Transverse colon (tissue), 4 donors: ENCODE data around the gene CDSN.
"Not testable (repeated sequence)": the region's sequence is repeated elsewhere in the genome, so short reads cannot be mapped to it uniquely, and the experiment has no call there.

ENCODE experiments used
- CTCF ChIP-seq, 5 experiments: fragments of 200-600 bp in 3 of 5; fragments of 450-650 bp in 2 of 5; sonication (generic) in 3 of 5; IDR thresholded peaks; 1 replicate in 2 of 5; 2 replicates in 3 of 5; pipeline ENCODE4 v1.5.1; 2016 to 2017; ENCODE audit warnings: antibody characterized with exemption in 5 of 5, inconsistent platforms in 3 of 5, mild to moderate bottlenecking in 2 of 5, moderate library complexity in 1 of 5
- POLR2A ChIP-seq: fragments of 450-650 bp; IDR thresholded peaks from one replicate; pipeline ENCODE4 v1.6.1; 2016; ENCODE audit warnings: antibody characterized with exemption, mild to moderate bottlenecking, moderate library complexity
- POLR2AphosphoS5 ChIP-seq, 3 donors: sonication (generic); formaldehyde crosslinking; IDR thresholded peaks; one replicate each; pipeline ENCODE4 v1.6.1; 2016; ENCODE audit warnings: antibody characterized with exemption in 3 of 3

GRCh38 chr6:31165064-31165832, 45.0 kb upstream of the CDSN start:
- TF ChIP-seq CTCF (IDR thresholded peaks at IDR 0.05); POLR2AphosphoS5 (IDR thresholded peaks at IDR 0.05); POLR2A: not testable (repeated sequence)
